PC-3 (cell line): ENCODE measurements around the gene COX6A2.

ENCODE experiments used
- EZH2 ChIP-seq: fragments of 300-600 bp; sonication (generic); IDR thresholded peaks from one replicate; pipeline ENCODE4 v1.6.1; 2017; ENCODE audit warnings: antibody characterized with exemption, mild to moderate bottlenecking, low read length; ENCODE audit not compliant: unreplicated experiment
- EZH2phosphoT487 ChIP-seq: fragments of 300-600 bp; sonication (generic); IDR thresholded peaks from 2 replicates; pipeline ENCODE4 v1.6.1; 2018; ENCODE audit warnings: mild to moderate bottlenecking, antibody characterized with exemption, low read length, borderline replicate concordance

DNA sequence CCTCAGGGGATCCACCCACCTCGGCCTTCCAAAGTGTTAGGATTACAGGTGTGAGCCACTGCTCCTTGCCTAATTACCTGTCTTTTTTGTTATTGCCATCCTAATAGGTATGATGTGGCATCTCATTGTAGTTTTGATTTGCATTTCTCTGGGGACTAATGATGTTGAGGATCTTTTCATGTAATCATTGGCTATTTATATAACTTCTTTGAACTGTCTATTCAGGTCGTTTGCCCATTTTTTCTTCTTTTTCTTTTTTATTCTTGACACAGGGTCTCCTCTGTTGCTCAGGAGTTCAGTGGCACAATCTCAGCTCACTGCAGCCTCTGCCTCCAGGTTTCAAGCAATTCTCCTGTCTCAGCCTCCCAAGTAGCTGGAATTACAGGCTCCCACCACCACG, 42.5 kb upstream of the COX6A2 start:
- TF ChIP-seq EZH2 (no peak), EZH2phosphoT487 (no peak)
